Measurements from ENCODE around the gene ZRANB1.

GRCh38 chr10:124942317-124943169 lies 620 bp downstream of the ZRANB1 start:
- TF ChIP-seq CTCF (IDR thresholded peaks at IDR 0.05; ENCODE audit: insufficient read depth, low read length, poor library complexity, severe bottlenecking) (no peak), EZH2phosphoT487 (conservative IDR thresholded peaks at IDR 0.05; ENCODE audit: low read length) (no peak)

Measured in SU-DHL-6 (cell line).